Adrenal gland (tissue), 5 donors: ENCODE results near the gene UBTF.

Experiments
- POLR2A ChIP-seq, 2 donors: fragments of 450-650 bp; IDR thresholded peaks; one replicate each; pipeline ENCODE4 v1.6.1; 2017; ENCODE audit warnings: antibody characterized with exemption in 2 of 2, mild to moderate bottlenecking in 2 of 2, moderate library complexity in 1 of 2
- TF ChIP-seq, protein P1 (sequence below), 6 experiments: fragments of 450-650 bp in 4 of 6; fragments of 200-600 bp in 2 of 6; sonication (generic) in 1 of 6; IDR thresholded peaks; 1 replicate in 5 of 6; 2 replicates in 1 of 6; pipeline versions ENCODE4 v1.5.1 to v1.8.0; 2016 to 2021; ENCODE audit warnings: antibody characterized with exemption in 6 of 6, mild to moderate bottlenecking in 2 of 6, moderate library complexity in 1 of 6
- donor health status: DM: no; HTN: no; CAD: no.

DNA sequence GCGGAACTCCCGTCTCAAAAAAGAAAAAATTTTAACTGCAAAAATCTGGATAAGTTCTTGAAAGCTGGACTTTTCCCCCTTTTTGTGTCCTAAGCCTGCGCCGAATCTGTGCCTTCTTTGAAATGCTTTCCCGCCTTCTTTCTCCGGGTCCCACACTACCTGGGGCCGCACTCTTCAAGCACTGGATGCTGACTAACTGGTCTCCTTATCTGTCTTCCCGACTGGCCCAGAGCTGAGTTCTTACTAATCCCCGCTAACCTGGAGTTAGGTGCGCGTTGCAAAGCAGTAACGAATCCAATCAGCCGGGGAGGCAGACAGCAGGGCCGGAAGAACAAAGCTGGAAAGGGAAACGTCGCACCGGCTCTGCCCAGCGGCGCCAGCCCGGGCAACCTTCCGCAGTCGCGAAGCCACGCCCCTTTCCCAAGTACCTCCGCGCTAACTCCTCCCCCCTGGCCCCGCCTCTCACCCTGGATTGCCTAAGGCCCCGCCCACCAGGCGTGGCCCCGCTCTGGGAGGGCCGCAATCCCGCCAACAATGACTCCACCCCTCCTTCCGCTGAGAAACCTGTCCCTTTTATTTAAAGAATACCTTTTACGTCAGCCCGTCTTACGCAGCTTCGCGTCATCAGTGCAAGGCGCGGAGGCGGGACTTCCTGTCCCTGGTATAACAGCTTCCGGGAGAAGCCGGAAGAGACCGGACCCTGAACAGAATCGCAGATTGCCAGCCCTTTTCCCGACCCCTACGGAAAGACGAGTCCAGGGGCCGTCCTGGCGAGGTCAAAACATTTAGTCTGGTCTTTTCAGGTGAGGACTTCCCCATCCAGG is 33.0 kb downstream of the UBTF start, which contains the start of gene TMUB2:
- TF ChIP-seq, protein P1, sequence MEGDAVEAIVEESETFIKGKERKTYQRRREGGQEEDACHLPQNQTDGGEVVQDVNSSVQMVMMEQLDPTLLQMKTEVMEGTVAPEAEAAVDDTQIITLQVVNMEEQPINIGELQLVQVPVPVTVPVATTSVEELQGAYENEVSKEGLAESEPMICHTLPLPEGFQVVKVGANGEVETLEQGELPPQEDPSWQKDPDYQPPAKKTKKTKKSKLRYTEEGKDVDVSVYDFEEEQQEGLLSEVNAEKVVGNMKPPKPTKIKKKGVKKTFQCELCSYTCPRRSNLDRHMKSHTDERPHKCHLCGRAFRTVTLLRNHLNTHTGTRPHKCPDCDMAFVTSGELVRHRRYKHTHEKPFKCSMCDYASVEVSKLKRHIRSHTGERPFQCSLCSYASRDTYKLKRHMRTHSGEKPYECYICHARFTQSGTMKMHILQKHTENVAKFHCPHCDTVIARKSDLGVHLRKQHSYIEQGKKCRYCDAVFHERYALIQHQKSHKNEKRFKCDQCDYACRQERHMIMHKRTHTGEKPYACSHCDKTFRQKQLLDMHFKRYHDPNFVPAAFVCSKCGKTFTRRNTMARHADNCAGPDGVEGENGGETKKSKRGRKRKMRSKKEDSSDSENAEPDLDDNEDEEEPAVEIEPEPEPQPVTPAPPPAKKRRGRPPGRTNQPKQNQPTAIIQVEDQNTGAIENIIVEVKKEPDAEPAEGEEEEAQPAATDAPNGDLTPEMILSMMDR (IDR thresholded peaks at IDR 0.05) = no peak
- peak; percentile 65 to 89 for TF ChIP-seq POLR2A (IDR thresholded peaks at IDR 0.05)
